NCI-H1417 (cell line): ENCODE results near the gene ATXN1L.
"Not testable (repeated sequence)": the region's sequence is repeated elsewhere in the genome, so short reads cannot be mapped to it uniquely, and the experiment has no call there.

Source experiments
- DNase-seq, 3 experiments: peaks; one replicate each; lab custom pipeline; 2025; lab: John Stamatoyannopoulos, UW

ATXN1L gene

DNA sequence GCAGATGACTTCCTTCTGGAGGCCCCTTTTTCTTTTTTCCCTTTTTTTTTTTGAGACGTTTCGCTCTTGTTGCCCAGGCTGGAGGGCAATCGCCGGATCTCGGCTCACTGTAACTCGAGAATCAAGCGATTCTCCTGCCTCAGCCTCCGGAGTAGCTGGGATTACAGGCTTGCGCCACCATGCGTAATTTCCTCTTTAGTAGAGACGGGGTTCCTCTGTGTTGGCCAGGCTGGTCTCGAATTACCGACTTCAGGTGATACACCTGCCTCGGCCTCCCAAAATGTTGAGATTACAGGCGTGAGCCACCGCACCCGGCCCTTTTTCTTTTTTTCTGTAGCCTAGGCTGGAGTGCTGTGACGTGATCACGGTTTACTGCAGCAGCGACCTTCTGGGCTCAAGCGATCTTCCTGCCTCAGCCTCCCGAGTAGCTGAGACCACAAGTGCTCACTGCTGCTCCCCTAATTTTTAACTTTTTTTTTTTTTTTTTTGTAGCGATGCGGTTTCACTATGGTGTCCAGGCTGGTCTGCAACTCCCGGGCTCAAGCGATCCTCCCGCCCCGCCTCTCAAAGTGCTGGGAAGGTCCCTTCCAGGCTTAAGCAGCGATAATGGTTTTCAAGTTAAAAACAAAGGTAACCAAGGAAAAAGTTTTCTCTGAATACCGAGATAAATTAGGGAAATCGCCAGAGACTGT is 48.6 kb downstream of the ATXN1L start:
- DNase-seq, result peak; percentile 22 to 75 (median 65)

DNA sequence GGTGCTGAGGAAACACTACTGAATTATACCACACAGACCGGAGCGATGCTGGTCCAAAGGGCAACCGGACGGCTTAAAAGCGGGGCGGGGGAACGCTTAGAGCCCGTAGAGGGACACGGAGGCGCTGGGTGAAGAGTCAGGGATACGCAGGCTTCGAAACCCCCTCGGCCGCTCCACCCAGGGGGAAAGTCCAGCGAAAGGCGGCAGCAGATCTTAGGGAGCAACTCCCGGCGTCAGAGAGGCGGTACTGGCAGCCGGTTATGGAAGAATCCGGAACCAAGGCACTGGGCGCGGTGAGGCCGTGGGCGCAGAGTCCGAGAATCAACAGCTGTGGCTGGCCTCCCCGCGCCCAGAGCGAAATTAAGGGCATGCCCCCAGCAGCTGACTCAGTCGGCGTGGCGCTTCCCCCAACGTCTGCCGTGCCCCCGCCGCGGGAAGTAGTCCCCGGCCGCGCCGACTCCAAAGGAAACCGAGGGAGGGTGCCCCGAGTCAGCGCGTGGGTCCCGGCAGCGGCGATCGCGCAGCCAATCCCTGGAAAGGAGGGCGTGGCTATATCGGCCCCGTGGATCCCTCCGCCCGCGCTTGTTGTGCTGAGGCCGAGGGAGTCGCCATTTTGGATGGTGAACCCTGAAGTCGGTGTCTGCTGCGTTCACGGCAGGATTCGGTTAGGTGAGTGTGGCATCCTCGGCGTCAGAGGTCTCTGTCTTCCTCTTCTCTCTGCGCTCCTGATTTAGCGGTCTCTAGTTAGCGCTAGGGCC is 49.3 kb downstream of the ATXN1L start, which contains the start of gene IST1:
TSS of gene IST1 (plus strand) at position 611 of the 758 bp plus-strand sequence. CDS start 20,110 bp downstream, outside the sequence.
- DNase-seq, result peak; percentile 93 to 98 (median 96)

DNA sequence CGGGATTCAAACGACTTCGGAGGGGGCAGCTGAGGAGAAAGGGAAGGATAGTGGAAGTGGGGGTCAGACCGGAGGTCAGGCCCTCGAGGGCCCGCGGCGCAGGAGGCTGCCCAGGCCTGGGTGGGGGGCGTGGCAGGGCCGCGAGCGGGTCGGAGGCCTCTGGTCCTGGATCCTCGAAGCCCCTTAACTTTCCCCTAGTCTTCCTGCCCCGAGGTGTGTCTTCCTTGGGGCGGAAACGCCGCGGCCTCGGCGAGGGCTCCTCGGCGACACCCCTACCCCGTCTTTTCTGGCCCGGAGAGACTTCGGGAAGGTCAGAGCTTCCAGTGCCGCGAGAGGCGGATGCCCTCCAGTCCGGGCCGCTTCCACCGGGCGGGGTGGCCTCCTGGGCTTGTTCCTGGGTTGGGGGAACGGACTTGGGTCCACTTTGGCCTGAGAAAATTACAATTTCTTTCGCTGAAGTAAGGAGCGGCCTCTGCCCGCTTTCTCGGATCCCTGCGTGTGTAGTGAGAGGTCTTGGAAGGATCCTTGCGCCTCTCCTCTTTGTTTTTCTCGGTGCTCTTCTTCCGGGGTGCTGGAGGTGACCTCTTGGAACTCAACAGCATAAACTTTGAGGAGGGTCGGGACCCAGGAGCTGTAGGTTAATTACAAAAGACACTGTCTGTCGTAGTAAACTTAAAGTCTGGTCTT is 50.0 kb downstream of the ATXN1L start:
- peak in 2 of 3 experiments; percentile 76 to 89 for DNase-seq

DNA sequence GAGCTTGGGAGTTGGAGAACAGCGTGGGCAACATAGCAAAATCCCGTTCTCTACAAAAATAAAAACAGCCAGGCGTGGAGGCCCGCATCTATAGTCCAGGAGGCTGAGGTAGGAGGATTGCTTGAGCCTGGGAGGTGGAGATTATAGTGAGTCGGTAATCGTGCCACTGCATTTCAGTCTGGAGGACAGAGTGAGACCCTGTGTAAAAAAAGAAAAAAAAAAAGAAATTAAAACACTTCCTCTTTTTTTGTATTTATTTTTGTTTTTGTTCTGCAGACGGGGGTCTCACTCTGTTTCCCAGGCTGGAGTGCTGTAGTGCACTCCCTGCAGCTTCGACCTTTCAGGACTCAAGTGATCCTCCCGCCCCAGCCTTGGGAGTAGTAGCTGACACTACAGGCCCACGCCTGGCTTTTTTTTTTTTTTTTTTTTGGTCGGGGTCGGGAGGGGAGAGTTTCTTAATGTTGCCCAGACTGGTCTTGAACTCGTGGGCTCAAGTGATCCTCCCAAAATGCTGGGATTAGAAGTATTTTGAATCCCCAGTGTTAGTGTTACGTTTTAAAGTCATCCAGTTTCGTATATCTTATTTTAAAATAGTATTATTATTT is 51.1 kb downstream of the ATXN1L start:
- DNase-seq, result no peak

DNA sequence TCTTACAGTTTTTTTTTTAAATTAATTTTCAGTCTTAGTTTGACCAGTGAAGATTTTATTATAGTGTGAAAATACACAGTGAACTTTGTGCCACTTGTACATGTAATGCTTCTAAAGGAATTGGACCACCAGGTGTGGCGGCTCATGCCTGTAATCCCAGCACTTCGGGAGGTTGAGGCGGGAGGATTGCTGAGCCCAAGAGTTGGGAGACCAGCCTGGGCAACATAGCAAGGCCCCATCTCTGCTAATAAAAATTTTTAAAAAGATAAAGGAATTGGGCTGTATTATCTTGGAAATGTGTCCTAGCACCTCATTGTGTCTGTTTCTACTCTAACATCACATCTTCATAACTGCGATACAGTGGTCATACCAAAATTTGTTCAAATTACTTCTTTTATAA is 53.4 kb downstream of the ATXN1L start:
- DNase-seq, result no peak

DNA sequence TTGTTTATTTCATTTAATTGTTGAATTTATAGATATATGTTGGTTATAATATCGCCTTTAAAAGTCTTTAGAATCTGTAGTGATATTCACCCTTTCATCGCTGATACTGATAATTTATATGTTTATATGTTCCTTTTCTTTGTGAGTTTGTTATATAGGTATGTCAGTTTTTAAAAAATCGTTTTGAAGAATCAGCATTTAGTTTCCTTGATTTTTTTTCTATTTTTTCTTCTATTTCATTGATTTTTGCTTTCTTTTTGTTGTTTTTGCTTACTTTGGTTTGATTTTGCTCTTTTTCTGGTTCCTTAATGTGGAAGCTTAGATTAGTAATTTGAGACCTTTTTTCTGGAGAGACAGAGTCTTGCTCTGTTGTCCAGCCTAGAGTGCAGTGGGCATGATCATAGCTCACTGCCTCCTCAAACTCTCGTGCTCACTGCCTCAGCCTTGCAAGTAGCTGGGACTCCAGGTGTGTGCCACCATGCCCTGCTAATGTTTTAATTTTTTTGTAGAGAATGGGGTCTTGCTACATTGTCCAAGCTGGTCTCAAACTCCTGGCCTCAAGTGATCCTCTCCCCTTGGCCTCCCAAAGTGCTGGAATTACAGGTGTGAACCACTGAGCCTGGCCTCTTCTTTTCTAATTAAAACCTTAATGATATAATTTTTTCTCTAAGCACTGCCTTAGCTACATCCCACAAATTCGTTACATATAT is 57.0 kb downstream of the ATXN1L start:
- no peak for DNase-seq

DNA sequence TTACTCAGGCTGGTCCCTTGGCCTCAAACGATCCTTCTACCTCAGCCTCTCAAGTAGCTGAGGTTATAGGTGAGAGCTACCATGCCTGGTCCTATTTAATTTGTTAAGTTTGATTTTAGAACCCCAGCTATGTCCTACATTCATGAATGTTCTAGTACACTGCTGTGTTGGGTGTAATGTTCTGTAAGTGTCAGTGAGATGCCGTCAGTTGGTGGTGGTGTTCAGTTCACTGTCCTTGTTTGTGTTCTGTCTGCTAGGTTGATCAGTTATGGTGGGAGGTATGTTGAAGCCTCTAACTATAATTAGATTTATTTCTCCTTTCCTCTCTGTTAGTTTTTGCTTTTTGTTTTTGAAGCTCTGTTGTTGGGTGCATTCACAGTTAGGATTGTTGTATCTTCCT is 57.8 kb downstream of the ATXN1L start:
- DNase-seq, result no peak

DNA sequence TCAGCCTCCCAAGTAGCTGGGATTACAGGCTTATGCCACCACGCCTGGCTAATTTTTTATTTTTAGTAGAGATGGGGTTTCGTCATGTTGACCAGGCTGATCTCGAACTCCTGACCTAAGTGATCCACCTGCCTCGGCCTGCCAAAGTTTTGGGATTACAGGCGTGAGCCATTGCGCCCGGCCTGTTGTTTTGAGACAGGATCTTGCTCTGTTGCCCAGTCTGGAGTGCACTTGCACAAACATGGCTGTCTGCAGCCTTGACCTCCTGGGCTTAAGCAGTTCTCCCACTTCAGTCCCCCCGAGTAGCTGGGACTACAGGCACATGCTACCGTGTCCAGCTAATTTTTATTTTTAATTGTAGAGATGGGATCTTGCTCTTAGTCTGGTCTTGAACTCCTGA is 58.5 kb downstream of the ATXN1L start:
- no peak for DNase-seq

DNA sequence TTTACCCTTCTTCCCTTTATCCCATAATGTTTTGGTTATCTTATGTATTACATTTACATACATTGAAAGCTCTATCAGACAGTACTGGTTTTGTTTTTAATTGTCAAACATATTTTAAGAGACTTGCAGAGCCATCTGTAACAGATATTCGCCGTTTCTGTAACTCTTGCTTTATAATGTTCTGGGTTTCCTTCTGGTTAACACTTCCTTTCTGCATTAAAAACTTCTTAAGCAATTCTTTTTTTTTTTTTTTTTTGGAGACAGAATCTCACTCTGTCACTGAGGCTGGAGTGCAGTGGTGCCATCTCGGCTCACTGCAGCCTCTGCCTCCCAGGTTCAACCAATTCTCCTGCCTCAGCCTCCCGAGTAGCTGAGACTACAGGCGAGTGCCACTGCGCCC is 60.0 kb downstream of the ATXN1L start:
- not testable (repeated sequence) for DNase-seq
